OCI-M1 (cell line): Measurements from ENCODE around the gene PROC.

ENCODE experiments used
- DNase-seq: peaks from one replicate; lab custom pipeline; 2025; lab: John Stamatoyannopoulos, UW

The PROC gene

GRCh38 chr2:127414638-127415592 is 3.3 kb upstream of the PROC start:
- DNase-seq = no peak

GRCh38 chr2:127415593-127416505 is 2.4 kb upstream of the PROC start:
- DNase-seq = peak; percentile 81

GRCh38 chr2:127416506-127417001 is 1.7 kb upstream of the PROC start:
- DNase-seq = no peak

GRCh38 chr2:127417406-127417805 is 821 bp upstream of the PROC start:
- DNase-seq = no peak

- DNase-seq = no peak
These were observed 844 bp downstream of the PROC start for GRCh38 chr2:127419112-127419430.

- DNase-seq = no peak
These were observed 1.3 kb downstream of the PROC start for GRCh38 chr2:127419448-127420038.

GRCh38 chr2:127420039-127420864 is 2.0 kb downstream of the PROC start:
- DNase-seq = no peak

GRCh38 chr2:127421116-127421800 is 3.0 kb downstream of the PROC start:
- DNase-seq = no peak

GRCh38 chr2:127421871-127422558 is 3.8 kb downstream of the PROC start:
- DNase-seq = no peak

GRCh38 chr2:127422559-127423477 is 4.6 kb downstream of the PROC start:
- peak; percentile 17 for DNase-seq

GRCh38 chr2:127423478-127423843 is 5.2 kb downstream of the PROC start:
- DNase-seq = no peak

GRCh38 chr2:127423880-127424279 is 5.7 kb downstream of the PROC start:
- DNase-seq = peak; percentile 51

GRCh38 chr2:127424598-127425520 is 6.6 kb downstream of the PROC start:
- no peak for DNase-seq

- no peak for DNase-seq
These were observed 7.6 kb downstream of the PROC start for GRCh38 chr2:127425540-127426490.

GRCh38 chr2:127426501-127427354 is 8.5 kb downstream of the PROC start:
- DNase-seq = no peak
